Activated naive CD4-positive, alpha-beta T cell treated with Interleukin-2 at 50 U/mL for 16 hours (primary cell): Measurements from ENCODE around the gene RIMS4.
"Not testable (repeated sequence)": the region's sequence is repeated elsewhere in the genome, so short reads cannot be mapped to it uniquely, and the experiment has no call there.

Experiments used
- DNase-seq: peaks from one replicate; pipeline ENCODE4 v3.0.0-alpha.2; 2020

RIMS4 gene

GRCh38 chr20:44792796-44793195, 17.6 kb downstream of the RIMS4 start:
- no peak for DNase-seq

GRCh38 chr20:44790638-44791393, 19.5 kb downstream of the RIMS4 start:
- DNase-seq = no peak

- no peak for DNase-seq
Observed at GRCh38 chr20:44788706-44789456, 21.5 kb downstream of the RIMS4 start.

- DNase-seq = no peak
Observed at GRCh38 chr20:44787299-44787698, 23.0 kb downstream of the RIMS4 start.

- no peak for DNase-seq
Observed at GRCh38 chr20:44785768-44786167, 24.6 kb downstream of the RIMS4 start.

- no peak for DNase-seq
Observed at GRCh38 chr20:44784688-44785087, 25.7 kb downstream of the RIMS4 start.

GRCh38 chr20:44781791-44782190, 28.6 kb downstream of the RIMS4 start:
- no peak for DNase-seq

- DNase-seq = no peak
Observed at GRCh38 chr20:44781118-44781517, 29.2 kb downstream of the RIMS4 start.

GRCh38 chr20:44780226-44780625, 30.1 kb downstream of the RIMS4 start:
- DNase-seq = peak; percentile 29

GRCh38 chr20:44776980-44777379, 33.4 kb downstream of the RIMS4 start:
- no peak for DNase-seq

- DNase-seq = no peak
Observed at GRCh38 chr20:44773070-44773829, 37.1 kb downstream of the RIMS4 start.

GRCh38 chr20:44772636-44773035, 37.7 kb downstream of the RIMS4 start:
- DNase-seq = no peak

GRCh38 chr20:44771172-44771535, 39.2 kb downstream of the RIMS4 start:
- DNase-seq = no peak

- DNase-seq = no peak
Observed at GRCh38 chr20:44770484-44771171, 39.7 kb downstream of the RIMS4 start.

GRCh38 chr20:44769481-44769863, 40.9 kb downstream of the RIMS4 start:
- no peak for DNase-seq

- no peak for DNase-seq
Observed at GRCh38 chr20:44768854-44769480, 41.4 kb downstream of the RIMS4 start.

- DNase-seq = no peak
Observed at GRCh38 chr20:44768256-44768655, 42.1 kb downstream of the RIMS4 start.

GRCh38 chr20:44765701-44766347, 44.5 kb downstream of the RIMS4 start:
- DNase-seq = no peak

- DNase-seq = no peak
Observed at GRCh38 chr20:44765091-44765490, 45.3 kb downstream of the RIMS4 start.

GRCh38 chr20:44763798-44764197, 46.5 kb downstream of the RIMS4 start:
- DNase-seq = not testable (repeated sequence)

GRCh38 chr20:44762466-44763140, 47.7 kb downstream of the RIMS4 start:
- no peak for DNase-seq
